Nephron (organoid): ENCODE data around the gene PSTPIP2.
"Not testable (repeated sequence)": the region's sequence is repeated elsewhere in the genome, so short reads cannot be mapped to it uniquely, and the experiment has no call there.

Experiments
- H3K27ac Mint-ChIP-seq, 3 experiments: 2 replicates each; pipeline ENCODE4 v1.8.0; 2020; ENCODE audit warnings: mixed read lengths in 3 of 3, mild to moderate bottlenecking in 2 of 3, moderate library complexity in 1 of 3
- H3K27me3 Mint-ChIP-seq: 2 replicates; pipeline ENCODE4 v1.8.0; 2021; ENCODE audit warnings: low read depth, mild to moderate bottlenecking, moderate library complexity, mixed read lengths
- H3K36me3 Mint-ChIP-seq: 2 replicates; pipeline ENCODE4 v1.8.0; 2020; ENCODE audit warnings: low read depth, mixed read lengths
- H3K4me1 Mint-ChIP-seq: 2 replicates; pipeline ENCODE4 v1.8.0; 2020; ENCODE audit warnings: mixed read lengths
- H3K4me3 Mint-ChIP-seq, 3 experiments: 2 replicates each; pipeline ENCODE4 v1.8.0; 2020; ENCODE audit warnings: mild to moderate bottlenecking in 3 of 3, mixed read lengths in 3 of 3, moderate library complexity in 2 of 3
- H3K9me3 Mint-ChIP-seq: 2 replicates; pipeline ENCODE4 v1.8.0; 2020; ENCODE audit warnings: mixed read lengths
- TF ChIP-seq, protein P1 (sequence below), 3 experiments: fragments of 200-600 bp; sonication (generic); IDR thresholded peaks; one replicate each; pipeline ENCODE4 v1.5.0; 2021; ENCODE audit warnings: antibody characterized with exemption in 3 of 3; ENCODE audit not compliant: unreplicated experiment in 3 of 3

Gene PSTPIP2

DNA sequence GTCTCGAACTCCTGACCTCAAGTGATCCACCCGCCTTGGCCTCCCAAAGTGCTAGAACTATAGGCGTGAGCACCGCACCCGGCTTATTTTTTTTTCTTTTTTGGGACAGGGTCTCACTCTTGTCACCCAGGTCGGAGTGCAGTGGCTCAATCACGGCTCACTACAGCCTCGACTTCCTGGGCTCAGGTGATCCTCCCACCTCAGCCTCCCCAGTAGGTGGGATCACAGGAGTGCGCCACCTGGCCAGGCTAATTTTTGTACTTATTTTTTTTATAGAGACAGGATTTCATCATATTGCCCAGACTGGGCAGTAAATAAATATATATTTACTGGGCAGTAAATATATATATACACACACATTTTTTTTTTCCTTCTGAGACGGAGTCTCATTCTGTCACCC lies 23.5 kb upstream of the PSTPIP2 start:
- H3K27me3 Mint-ChIP-seq, result no peaks in the 10 kb centered on the region
- TF ChIP-seq, protein P1, sequence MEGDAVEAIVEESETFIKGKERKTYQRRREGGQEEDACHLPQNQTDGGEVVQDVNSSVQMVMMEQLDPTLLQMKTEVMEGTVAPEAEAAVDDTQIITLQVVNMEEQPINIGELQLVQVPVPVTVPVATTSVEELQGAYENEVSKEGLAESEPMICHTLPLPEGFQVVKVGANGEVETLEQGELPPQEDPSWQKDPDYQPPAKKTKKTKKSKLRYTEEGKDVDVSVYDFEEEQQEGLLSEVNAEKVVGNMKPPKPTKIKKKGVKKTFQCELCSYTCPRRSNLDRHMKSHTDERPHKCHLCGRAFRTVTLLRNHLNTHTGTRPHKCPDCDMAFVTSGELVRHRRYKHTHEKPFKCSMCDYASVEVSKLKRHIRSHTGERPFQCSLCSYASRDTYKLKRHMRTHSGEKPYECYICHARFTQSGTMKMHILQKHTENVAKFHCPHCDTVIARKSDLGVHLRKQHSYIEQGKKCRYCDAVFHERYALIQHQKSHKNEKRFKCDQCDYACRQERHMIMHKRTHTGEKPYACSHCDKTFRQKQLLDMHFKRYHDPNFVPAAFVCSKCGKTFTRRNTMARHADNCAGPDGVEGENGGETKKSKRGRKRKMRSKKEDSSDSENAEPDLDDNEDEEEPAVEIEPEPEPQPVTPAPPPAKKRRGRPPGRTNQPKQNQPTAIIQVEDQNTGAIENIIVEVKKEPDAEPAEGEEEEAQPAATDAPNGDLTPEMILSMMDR (IDR thresholded peaks at IDR 0.05; ENCODE audit: unreplicated experiment in 3 of 3), result no peak
- no peak overlapping the region for H3K27ac Mint-ChIP-seq
- H3K4me3 Mint-ChIP-seq, result peak overlapping the region in 2 of 3 experiments; percentile 15 to 21
- H3K9me3 Mint-ChIP-seq, result peaks cover 3% of the 10 kb centered on the region
- H3K36me3 Mint-ChIP-seq, result peaks cover 46% of the 10 kb centered on the region
- peaks cover 18% of the 10 kb centered on the region for H3K4me1 Mint-ChIP-seq

DNA sequence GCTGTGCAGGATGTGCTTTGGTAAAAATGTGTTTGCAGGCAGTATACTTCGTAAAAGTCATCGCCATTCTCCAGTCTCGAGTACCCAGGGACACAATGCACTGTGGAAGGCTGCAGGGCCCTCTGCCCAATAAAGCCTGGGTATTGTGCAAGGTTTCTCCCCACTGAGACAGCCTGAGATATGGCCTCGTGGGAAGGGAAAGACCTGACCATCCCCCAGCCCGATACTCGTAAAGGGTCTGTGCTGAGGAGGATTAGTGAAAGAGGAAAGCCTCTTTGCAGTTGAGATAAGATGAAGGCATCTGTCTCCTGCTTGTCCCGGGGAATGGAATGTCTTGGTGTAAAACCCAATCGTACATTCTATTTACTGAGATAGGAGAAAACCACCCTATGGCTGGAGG lies 16.4 kb upstream of the PSTPIP2 start:
- H3K27ac Mint-ChIP-seq, H3K27me3 Mint-ChIP-seq, H3K4me1 Mint-ChIP-seq, H3K9me3 Mint-ChIP-seq, H3K4me3 Mint-ChIP-seq: not testable (repeated sequence)
- peaks cover 96% of the 10 kb centered on the region for H3K36me3 Mint-ChIP-seq

DNA sequence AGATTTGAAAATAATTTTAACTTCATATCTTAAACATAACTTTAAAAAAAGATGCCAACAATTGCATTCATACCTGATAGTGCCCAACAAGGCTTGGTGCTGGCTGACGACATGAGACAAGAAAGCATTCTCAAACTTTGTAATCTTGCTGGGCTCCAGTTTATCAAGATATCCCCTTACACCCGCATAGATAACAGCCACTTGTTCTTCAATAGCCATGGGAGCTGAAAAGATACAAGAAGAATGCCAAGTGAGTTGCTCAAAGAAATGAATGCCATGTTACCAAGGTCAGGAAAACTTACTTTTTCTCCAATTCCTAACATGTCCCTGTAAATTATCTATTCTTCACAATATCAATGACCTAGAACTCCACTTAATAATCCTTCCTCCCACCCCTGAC lies 12.4 kb upstream of the PSTPIP2 start:
- TF ChIP-seq, protein P1 (IDR thresholded peaks at IDR 0.05; ENCODE audit: unreplicated experiment in 3 of 3), result no peak
- H3K27me3 Mint-ChIP-seq, result no peaks in the 10 kb centered on the region
- H3K36me3 Mint-ChIP-seq, result peaks cover 88% of the 10 kb centered on the region
- H3K4me3 Mint-ChIP-seq, result no peak overlapping the region
- H3K4me1 Mint-ChIP-seq, result no peaks in the 10 kb centered on the region
- no peaks in the 10 kb centered on the region for H3K9me3 Mint-ChIP-seq
- H3K27ac Mint-ChIP-seq, result no peak overlapping the region

DNA sequence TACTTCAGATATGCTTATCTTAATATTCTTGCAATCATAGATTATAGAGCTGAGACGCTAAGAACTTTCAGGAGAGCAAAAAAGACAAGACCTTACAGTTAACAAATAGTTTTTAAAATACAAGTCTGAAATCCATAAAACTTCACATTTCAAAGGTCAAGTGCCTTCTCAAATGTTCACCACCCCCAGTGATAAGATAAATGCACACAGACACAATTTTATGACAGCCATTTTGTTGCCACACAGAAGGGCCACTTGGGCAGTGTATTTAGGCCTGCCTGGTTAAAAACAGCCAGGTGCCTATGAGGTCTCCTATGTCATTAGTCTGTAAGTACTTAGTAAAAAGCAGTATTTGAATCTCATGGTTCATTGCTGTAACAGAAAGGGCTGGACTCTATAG lies 8.1 kb upstream of the PSTPIP2 start:
- Mint-ChIP-seq H3K36me3 (peaks cover 68% of the 10 kb centered on the region), H3K27me3 (no peaks in the 10 kb centered on the region), H3K4me3 (no peak overlapping the region), H3K27ac (no peak overlapping the region), H3K4me1 (no peaks in the 10 kb centered on the region), H3K9me3 (no peaks in the 10 kb centered on the region)
- TF ChIP-seq, protein P1 (IDR thresholded peaks at IDR 0.05; ENCODE audit: unreplicated experiment in 3 of 3), result no peak

DNA sequence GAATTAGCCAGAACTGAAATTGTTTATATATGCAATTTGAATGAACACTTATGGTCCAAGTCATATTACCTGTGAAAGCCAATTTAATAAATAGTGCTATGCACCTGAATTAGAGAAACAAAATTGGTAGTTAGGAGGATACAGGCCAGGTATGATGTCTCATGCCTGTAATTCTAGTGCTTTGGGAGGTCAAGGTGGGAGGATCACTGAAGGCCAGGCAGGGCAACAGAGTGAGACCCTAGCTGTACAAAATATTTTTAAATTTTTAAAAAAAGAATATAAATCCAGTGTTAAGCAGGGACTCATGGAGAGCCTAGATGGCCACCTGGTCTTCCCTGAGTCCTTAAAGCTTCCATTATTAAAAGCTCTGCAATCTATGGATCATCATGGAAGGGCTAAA lies 7.3 kb upstream of the PSTPIP2 start:
- TF ChIP-seq, protein P1 (IDR thresholded peaks at IDR 0.05; ENCODE audit: unreplicated experiment in 3 of 3), result no peak
- Mint-ChIP-seq H3K4me1 (no peaks in the 10 kb centered on the region), H3K27ac (no peak overlapping the region), H3K9me3 (no peaks in the 10 kb centered on the region), H3K36me3 (peaks cover 59% of the 10 kb centered on the region), H3K4me3 (no peak overlapping the region), H3K27me3 (no peaks in the 10 kb centered on the region)

DNA sequence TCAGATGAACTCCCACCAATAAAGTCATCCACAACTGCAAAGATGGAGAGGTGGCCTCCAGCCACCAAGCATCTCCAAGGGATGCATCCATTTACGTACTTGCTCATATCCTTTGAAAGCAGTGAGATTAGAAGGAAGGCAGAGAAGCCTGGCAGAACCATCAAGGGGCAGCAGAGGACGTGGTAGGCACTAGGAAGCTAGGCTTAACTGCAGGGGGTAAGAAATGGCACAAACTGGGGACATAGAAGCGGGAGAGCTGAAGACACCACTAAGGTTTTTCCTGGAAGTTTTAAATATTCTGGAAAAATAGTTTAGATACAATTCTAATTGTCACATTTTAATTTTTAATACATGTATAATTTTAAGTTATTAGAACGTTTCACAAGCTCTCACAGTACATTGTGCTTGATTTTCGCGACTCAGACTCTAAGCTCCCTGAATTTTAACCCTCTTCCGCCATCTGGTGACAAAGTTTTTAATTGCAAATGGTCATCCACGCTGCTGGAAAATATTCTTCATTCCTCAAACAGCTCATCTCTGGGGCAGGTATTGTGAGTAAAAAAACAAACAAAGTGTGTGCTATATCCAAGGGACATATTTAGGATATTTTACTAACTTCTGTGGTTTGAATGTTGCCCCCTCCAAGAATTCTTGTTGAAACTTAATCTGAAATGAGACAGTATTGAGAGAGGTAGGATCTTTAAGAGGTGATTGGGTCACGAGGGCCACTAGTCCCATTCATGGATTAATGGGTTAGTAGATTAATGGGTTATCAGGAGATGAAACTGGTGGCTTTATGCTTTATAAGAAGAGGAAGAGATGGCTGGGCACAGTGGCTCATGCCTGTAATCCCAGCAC lies 1.6 kb upstream of the PSTPIP2 start:
- H3K4me1 Mint-ChIP-seq, result no peaks in the 10 kb centered on the region
- no peaks in the 10 kb centered on the region for H3K27me3 Mint-ChIP-seq
- H3K27ac Mint-ChIP-seq, result no peak overlapping the region
- peaks cover 12% of the 10 kb centered on the region for H3K36me3 Mint-ChIP-seq
- H3K9me3 Mint-ChIP-seq, result no peaks in the 10 kb centered on the region
- TF ChIP-seq, protein P1 (IDR thresholded peaks at IDR 0.05; ENCODE audit: unreplicated experiment in 3 of 3), result peak; percentile 64 to 73 (median 70)
- H3K4me3 Mint-ChIP-seq, result peak overlapping the region; percentile 37 to 46 (median 39)
